ENCODE results near the gene SAP130. TPM values are rescaled to one million over a fixed set of nuclear protein-coding genes. Genes with fewer than 3 reads are reported as not detected.
A peak's percentile ranks its signal among the peaks of the same experiment; 100 is the strongest.

Gene SAP130
- total RNA-seq, 1 donor from 2014 or later: 39.4 TPM

- no peak overlapping the region for H3K4me3 Mint-ChIP-seq (ENCODE audit: unreplicated experiment)
- H3K4me1 Mint-ChIP-seq (ENCODE audit: unreplicated experiment): no peaks in the 10 kb centered on the region
- no peak for TF ChIP-seq CTCF (IDR thresholded peaks at IDR 0.05; ENCODE audit: unreplicated experiment)
- peaks cover 4% of the 10 kb centered on the region for H3K27me3 Mint-ChIP-seq (ENCODE audit: unreplicated experiment)
- no peak for DNase-seq (ENCODE audit: low spot score)
- no peak overlapping the region for H3K27ac Mint-ChIP-seq (ENCODE audit: unreplicated experiment)
- H3K9me3 Mint-ChIP-seq (ENCODE audit: unreplicated experiment): peaks cover 35% of the 10 kb centered on the region
- H3K36me3 Mint-ChIP-seq (ENCODE audit: low read depth, unreplicated experiment): peaks cover 16% of the 10 kb centered on the region
These were observed 10.6 kb upstream of the SAP130 start for GRCh38 chr2:128038411-128038810.

- Mint-ChIP-seq H3K27me3 (ENCODE audit: unreplicated experiment) (peaks cover 4% of the 10 kb centered on the region), H3K4me1 (ENCODE audit: unreplicated experiment) (no peaks in the 10 kb centered on the region), H3K27ac (ENCODE audit: unreplicated experiment) (no peak overlapping the region), H3K4me3 (ENCODE audit: unreplicated experiment) (no peak overlapping the region), H3K9me3 (ENCODE audit: unreplicated experiment) (peaks cover 28% of the 10 kb centered on the region), H3K36me3 (ENCODE audit: low read depth, unreplicated experiment) (peaks cover 14% of the 10 kb centered on the region)
- no peak for DNase-seq (ENCODE audit: low spot score)
- no peak for TF ChIP-seq CTCF (IDR thresholded peaks at IDR 0.05; ENCODE audit: unreplicated experiment)
These were observed 9.8 kb upstream of the SAP130 start for GRCh38 chr2:128037649-128038048.

GRCh38 chr2:128036748-128037607 is 9.1 kb upstream of the SAP130 start:
- H3K27ac Mint-ChIP-seq (ENCODE audit: unreplicated experiment): no peak overlapping the region
- H3K27me3 Mint-ChIP-seq (ENCODE audit: unreplicated experiment): peaks cover 4% of the 10 kb centered on the region
- peaks cover 13% of the 10 kb centered on the region for H3K36me3 Mint-ChIP-seq (ENCODE audit: low read depth, unreplicated experiment)
- peaks cover 24% of the 10 kb centered on the region for H3K9me3 Mint-ChIP-seq (ENCODE audit: unreplicated experiment)
- H3K4me3 Mint-ChIP-seq (ENCODE audit: unreplicated experiment): no peak overlapping the region
- DNase-seq (ENCODE audit: low spot score): no peak
- TF ChIP-seq CTCF (IDR thresholded peaks at IDR 0.05; ENCODE audit: unreplicated experiment): no peak
- no peaks in the 10 kb centered on the region for H3K4me1 Mint-ChIP-seq (ENCODE audit: unreplicated experiment)

GRCh38 chr2:128032092-128032491 is 4.2 kb upstream of the SAP130 start:
- peaks cover 16% of the 10 kb centered on the region for H3K36me3 Mint-ChIP-seq (ENCODE audit: low read depth, unreplicated experiment)
- peaks cover 4% of the 10 kb centered on the region for H3K4me1 Mint-ChIP-seq (ENCODE audit: unreplicated experiment)
- DNase-seq (ENCODE audit: low spot score): no peak
- peaks cover 9% of the 10 kb centered on the region for H3K27me3 Mint-ChIP-seq (ENCODE audit: unreplicated experiment)
- TF ChIP-seq CTCF (IDR thresholded peaks at IDR 0.05; ENCODE audit: unreplicated experiment): no peak
- H3K9me3 Mint-ChIP-seq (ENCODE audit: unreplicated experiment): peaks cover 14% of the 10 kb centered on the region
- H3K4me3 Mint-ChIP-seq (ENCODE audit: unreplicated experiment): no peak overlapping the region
- no peak overlapping the region for H3K27ac Mint-ChIP-seq (ENCODE audit: unreplicated experiment)

GRCh38 chr2:128028668-128029054 is 802 bp upstream of the SAP130 start:
- H3K36me3 Mint-ChIP-seq (ENCODE audit: low read depth, unreplicated experiment): peaks cover 8% of the 10 kb centered on the region
- no peak for DNase-seq (ENCODE audit: low spot score)
- TF ChIP-seq CTCF (IDR thresholded peaks at IDR 0.05; ENCODE audit: unreplicated experiment): no peak
- H3K27me3 Mint-ChIP-seq (ENCODE audit: unreplicated experiment): peaks cover 11% of the 10 kb centered on the region
- H3K9me3 Mint-ChIP-seq (ENCODE audit: unreplicated experiment): no peaks in the 10 kb centered on the region
- H3K4me1 Mint-ChIP-seq (ENCODE audit: unreplicated experiment): peaks cover 8% of the 10 kb centered on the region
- H3K27ac Mint-ChIP-seq (ENCODE audit: unreplicated experiment): no peak overlapping the region
- peak overlapping the region; percentile 91 for H3K4me3 Mint-ChIP-seq (ENCODE audit: unreplicated experiment)
